ENCODE data around the gene PIP4K2B. TPM values are rescaled to one million over a fixed set of nuclear protein-coding genes. Genes with fewer than 3 reads are reported as not detected.

Gene PIP4K2B
- total and polyA plus RNA-seq, 2 donors from 2014 or later: 15.3 to 41.2 TPM

DNA sequence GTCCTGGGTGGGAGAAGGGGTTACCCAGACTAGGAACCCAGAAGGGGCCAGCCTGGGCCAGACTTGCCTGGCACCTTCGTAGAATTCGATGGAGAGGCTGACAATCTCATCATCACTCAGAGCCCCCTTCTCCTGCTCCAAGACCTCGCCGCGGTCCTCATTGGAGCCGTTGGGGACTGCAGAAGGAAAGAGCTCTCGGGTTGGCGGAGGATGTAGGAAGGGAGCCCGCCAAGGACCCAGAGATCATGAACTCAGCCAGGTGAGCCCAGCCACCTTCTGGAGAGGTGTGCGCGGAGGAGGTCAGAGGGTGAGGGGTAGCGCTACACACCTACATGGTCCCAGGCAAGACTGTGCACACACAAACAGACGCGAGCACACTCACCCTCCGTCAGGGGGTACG, 60.7 kb downstream of the PIP4K2B start:
- Histone ChIP-seq H3K36me3 (ENCODE audit: control insufficient read depth in 2 of 3, insufficient read depth in 3 of 3, low read length in 3 of 3) (peaks cover under 1 to 35% (median 22%) of the 10 kb centered on the region in 3 donors), H3K27me3 (ENCODE audit: control insufficient read depth, insufficient read depth, low read length) (no peaks in the 10 kb centered on the region), H3K4me1 (ENCODE audit: control insufficient read depth in 2 of 3, insufficient read depth in 2 of 3, low read depth in 1 of 3, low read length in 3 of 3) (peaks cover 0 to 29% (median 27%) of the 10 kb centered on the region in 3 donors), H3K27ac (ENCODE audit: low read depth in 2 of 2, low read length in 2 of 2) (no peak overlapping the region), H3K9me3 (ENCODE audit: control insufficient read depth in 2 of 3, insufficient read depth in 1 of 3, low read length in 3 of 3) (no peaks in the 10 kb centered on the region), H3K4me3 (ENCODE audit: low read length in 3 of 3) (no peak overlapping the region), H3K9ac (ENCODE audit: low read length in 3 of 3) (no peak overlapping the region)
- no peak for DNase-seq
- FAIRE-seq: no peak
- TF ChIP-seq, protein P1, sequence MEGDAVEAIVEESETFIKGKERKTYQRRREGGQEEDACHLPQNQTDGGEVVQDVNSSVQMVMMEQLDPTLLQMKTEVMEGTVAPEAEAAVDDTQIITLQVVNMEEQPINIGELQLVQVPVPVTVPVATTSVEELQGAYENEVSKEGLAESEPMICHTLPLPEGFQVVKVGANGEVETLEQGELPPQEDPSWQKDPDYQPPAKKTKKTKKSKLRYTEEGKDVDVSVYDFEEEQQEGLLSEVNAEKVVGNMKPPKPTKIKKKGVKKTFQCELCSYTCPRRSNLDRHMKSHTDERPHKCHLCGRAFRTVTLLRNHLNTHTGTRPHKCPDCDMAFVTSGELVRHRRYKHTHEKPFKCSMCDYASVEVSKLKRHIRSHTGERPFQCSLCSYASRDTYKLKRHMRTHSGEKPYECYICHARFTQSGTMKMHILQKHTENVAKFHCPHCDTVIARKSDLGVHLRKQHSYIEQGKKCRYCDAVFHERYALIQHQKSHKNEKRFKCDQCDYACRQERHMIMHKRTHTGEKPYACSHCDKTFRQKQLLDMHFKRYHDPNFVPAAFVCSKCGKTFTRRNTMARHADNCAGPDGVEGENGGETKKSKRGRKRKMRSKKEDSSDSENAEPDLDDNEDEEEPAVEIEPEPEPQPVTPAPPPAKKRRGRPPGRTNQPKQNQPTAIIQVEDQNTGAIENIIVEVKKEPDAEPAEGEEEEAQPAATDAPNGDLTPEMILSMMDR (IDR thresholded peaks at IDR 0.05; ENCODE audit: borderline replicate concordance, extremely low read depth, insufficient read depth): no peak
- intact Hi-C loops (cut with DNase I): no loop called here

DNA sequence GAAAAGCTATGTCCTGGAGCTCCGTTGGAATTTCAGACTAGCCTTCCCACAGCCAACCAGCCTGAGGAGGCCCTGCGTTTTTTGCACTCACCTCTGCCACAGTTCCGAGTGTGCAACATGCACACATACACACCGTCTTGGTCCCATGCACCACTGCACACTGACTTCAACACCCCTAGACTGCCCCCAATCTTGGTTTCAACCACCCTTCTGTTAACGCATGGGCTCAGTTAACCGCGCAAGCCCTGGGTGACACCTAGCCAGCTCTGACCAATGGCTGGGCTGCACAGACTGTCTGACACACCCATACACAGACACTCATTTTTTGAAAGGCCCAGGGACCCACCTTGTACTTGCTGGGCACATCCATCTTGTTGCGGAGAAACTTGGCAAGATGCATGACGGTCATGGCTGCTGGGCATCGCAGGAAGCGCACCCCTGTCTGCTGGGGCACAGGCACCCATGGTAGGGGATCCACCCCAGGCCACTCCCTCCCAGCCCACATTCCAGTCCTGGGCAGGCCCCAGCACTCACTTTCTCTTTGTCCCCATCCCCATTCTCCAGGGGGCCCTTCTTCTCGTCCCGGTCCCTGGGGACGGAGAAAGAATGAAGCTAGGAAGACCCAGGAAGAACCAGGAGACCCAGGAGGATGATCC, 61.2 kb downstream of the PIP4K2B start:
- DNase-seq (peak in 1 of 5 donors; percentile 39), FAIRE-seq (no peak)
- TF ChIP-seq, protein P1 (IDR thresholded peaks at IDR 0.05; ENCODE audit: borderline replicate concordance, extremely low read depth, insufficient read depth): no peak
- H3K9me3 ChIP-seq (ENCODE audit: control insufficient read depth in 2 of 3, insufficient read depth in 1 of 3, low read length in 3 of 3): no peaks in the 10 kb centered on the region
- H3K36me3 ChIP-seq (ENCODE audit: control insufficient read depth in 2 of 3, insufficient read depth in 3 of 3, low read length in 3 of 3): peaks cover 2 to 38% (median 22%) of the 10 kb centered on the region in 3 donors
- no peak overlapping the region for H3K4me3 ChIP-seq (ENCODE audit: low read length in 3 of 3)
- no peak overlapping the region for H3K27ac ChIP-seq (ENCODE audit: low read depth in 2 of 2, low read length in 2 of 2)
- H3K27me3 ChIP-seq (ENCODE audit: control insufficient read depth, insufficient read depth, low read length): no peaks in the 10 kb centered on the region
- H3K4me1 ChIP-seq (ENCODE audit: control insufficient read depth in 2 of 3, insufficient read depth in 2 of 3, low read depth in 1 of 3, low read length in 3 of 3): peaks cover 0 to 29% (median 28%) of the 10 kb centered on the region in 3 donors
- no peak overlapping the region for H3K9ac ChIP-seq (ENCODE audit: low read length in 3 of 3)
- intact Hi-C loops (cut with DNase I): no loop called here

DNA sequence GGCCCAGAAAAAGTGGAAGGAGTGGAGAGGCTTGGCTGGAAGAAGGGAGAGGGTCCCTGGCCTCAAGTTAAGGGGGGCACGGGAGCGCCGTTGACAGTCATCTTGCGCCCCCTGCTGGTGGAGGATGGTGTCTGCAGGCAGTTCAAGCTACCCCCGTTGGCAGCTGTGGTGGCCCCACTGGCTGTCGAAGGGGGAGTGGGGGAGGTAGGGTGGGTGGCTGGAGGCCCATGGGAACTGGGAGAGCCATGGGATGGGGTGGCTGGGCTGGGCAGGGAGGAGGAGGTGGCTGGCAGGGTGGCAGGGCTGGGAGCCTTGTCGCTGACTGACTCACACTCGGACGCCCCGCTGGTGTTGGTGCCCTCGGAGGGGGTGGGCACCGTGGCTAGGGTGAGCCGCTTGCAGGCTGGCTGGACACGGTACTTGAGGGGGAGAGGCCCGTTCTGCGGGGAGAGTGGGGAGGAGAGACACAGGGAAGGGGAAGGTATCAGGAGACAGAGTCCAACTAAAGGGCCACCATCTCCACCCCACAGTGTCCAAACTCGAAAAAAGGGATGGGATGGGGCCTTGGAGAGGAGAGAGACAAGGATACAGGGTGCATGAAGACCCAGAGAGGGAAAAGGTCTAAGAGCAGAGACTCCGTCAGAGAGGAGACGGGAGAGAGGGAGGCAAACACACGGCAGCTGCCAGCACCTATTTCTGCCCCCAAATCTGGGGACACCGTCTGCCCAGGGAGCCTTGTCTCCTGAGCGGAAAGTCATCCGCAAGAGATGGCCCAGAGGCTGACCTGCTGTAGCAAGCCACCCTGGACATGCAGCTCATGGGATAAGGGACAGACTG, 64.0 kb downstream of the PIP4K2B start:
- no peak for FAIRE-seq
- intact Hi-C loops (cut with DNase I): no loop called here

More for the DNA sequence above, 64.0 kb downstream of the PIP4K2B start:
- Histone ChIP-seq H3K27ac (ENCODE audit: low read depth in 2 of 2, low read length in 2 of 2) (no peak overlapping the region), H3K4me3 (ENCODE audit: low read length in 3 of 3) (no peak overlapping the region), H3K9ac (ENCODE audit: low read length in 3 of 3) (no peak overlapping the region), H3K4me1 (ENCODE audit: control insufficient read depth in 2 of 3, insufficient read depth in 2 of 3, low read depth in 1 of 3, low read length in 3 of 3) (peaks cover 0 to 43% (median 37%) of the 10 kb centered on the region in 3 donors), H3K36me3 (ENCODE audit: control insufficient read depth in 2 of 3, insufficient read depth in 3 of 3, low read length in 3 of 3) (peaks cover 2 to 36% (median 22%) of the 10 kb centered on the region in 3 donors), H3K27me3 (ENCODE audit: control insufficient read depth, insufficient read depth, low read length) (no peaks in the 10 kb centered on the region), H3K9me3 (ENCODE audit: control insufficient read depth in 2 of 3, insufficient read depth in 1 of 3, low read length in 3 of 3) (no peaks in the 10 kb centered on the region)
- TF ChIP-seq, protein P1 (IDR thresholded peaks at IDR 0.05; ENCODE audit: borderline replicate concordance, extremely low read depth, insufficient read depth): peak; percentile 96
- peak; percentile 57 to 87 (median 77) for DNase-seq

Measured in kidney (tissue), 14 donors.